HG03064 (cell line): ENCODE data around the gene FBN3.
A peak's percentile ranks its signal among the peaks of the same experiment; 100 is the strongest.
"Not testable (repeated sequence)": the region's sequence is repeated elsewhere in the genome, so short reads cannot be mapped to it uniquely, and the experiment has no call there.

Experiments used
- ATAC-seq: cut with Tn5 transposase; IDR thresholded peaks from one replicate; pipeline ENCODE4 v1.9.1; 2021; ENCODE audit warnings: low read depth; ENCODE audit not compliant: unreplicated experiment

FBN3 gene

DNA sequence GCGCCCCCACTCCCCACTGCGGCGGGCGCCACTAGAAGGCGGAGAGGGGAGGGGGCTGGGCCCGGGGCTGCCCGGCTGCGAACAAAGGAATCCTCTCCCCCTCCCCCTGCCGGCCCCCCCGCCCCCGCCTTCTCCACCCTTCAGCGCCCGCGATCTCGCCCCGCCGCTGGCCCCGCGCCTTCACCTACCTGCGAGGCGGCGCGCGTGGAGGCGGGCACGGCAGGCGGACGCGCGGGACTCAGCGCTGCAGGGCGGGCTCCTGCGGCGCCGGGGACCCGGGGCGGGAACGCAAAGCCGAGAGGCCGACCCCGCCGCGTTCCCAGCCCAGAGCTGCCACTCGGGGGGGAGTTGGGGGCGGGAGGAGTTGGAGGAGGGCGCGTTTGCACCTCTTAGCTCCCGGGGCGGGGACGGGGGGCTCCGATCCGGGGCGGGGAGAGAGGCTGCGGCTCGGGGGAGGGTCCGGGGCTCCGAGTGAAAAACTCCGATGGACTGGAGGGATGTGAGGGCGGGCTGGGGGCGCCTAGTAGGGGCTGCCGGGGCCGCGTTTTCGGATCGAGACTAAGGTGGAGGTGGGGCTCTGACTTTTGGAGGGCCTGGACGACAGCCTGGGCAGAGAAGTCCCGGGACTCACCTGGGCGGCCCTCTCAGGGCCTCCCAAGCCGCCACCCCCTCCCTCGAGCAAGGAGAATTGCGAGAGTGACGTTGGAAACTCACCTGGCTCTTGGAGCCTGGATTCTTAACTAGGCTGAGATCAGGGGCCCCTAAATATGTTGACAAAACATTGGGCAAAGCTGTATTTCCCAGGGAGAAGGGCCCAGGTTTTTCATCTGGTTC is at the start of gene FBN3:
TSS of gene FBN3 (minus strand) at position 332 of the 834 bp plus-strand sequence. CDS start 2,112 bp downstream, outside the sequence.
- no peak for ATAC-seq

- ATAC-seq = no peak
Measured at GRCh38 chr19:8196271-8196927, 47.0 kb upstream of the FBN3 start.

DNA sequence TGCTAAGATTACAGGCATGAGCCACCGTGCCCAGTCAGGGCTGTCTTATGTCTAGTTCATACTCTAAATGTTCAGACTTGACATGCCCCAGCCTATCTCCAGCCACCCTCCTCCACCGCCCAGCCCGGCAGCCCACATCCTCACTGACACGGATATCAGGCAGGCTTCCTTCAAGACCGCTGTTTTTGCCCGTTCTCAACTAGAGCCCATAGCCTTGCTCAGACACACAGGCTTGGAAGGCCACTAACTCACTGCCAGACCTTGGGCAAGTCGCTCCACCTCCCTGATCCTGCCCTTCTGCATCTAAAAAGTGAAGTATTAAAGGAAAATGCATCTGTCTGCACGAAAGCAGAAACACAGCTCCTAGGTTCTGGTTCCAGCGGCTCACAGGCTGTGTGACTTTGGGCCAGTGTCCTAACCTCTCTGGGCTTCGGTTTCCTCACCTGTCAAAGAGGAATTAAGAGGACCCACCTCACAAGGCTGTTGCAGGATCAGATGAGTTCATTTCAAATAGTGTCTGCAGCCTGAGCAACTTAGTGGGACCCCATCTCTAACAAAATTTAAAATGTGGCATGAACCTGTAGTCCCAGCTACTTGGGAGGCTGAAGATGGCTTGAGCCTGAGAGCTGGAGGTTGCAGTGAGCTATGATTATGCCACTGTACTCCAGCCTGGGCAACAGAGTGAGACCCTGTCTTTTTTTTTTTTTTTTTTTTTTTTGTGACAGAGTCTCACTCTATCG is 45.3 kb upstream of the FBN3 start:
- ATAC-seq = peak; percentile 12

GRCh38 chr19:8192221-8192820 is 42.9 kb upstream of the FBN3 start:
- no peak for ATAC-seq

DNA sequence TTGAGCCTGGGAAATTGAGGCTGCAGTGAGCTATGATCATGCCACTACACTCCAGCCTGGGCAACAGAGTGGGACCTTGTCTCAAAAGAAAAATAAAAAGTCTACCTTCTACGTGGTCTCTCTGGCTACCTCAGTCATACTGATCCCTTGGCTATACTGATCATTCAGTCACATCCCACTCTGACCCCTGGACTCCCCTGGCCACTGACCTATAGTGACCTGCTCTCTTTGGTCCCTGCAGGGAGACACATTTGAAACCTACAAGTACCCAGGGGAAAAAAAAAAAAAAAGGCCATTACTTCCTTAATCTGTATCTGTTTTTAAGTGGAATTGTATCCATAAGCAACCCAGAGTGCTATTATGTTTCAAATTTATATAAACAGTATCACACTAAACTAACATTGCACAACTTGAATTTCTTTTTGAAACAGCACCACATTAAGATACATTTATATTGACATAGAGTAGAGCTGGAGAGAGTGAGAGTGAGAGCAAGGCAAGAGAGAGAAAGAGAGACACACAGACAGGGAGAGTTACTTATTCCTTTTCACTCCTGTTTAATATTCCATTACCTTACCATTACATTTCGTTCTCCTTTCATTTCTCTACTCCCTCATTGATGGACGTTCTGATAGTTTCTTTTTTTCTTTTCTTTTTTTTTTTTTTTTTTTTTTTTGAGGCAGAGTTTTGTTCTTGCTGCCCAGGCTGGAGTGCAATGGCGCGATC is 36.1 kb upstream of the FBN3 start:
- no peak for ATAC-seq

DNA sequence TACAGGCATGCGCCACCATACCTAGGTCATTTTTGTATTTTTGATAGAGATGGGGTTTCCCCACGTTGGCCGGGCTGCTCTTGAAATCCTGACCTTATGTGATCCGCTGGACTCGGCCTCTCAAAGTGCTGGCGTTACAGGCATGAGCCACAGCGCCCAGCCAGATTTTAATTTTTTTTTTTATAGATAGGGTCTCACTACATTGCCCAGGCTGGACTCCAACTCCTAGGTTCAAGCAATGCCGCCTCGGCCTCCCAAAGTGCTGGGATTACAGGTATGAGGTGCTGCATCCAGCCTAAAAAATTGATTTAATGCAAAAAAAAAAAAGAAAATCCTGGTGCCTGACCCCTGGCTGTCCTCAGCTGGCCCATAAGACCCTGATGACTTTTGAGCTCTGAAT is 34.9 kb upstream of the FBN3 start:
- ATAC-seq = no peak

DNA sequence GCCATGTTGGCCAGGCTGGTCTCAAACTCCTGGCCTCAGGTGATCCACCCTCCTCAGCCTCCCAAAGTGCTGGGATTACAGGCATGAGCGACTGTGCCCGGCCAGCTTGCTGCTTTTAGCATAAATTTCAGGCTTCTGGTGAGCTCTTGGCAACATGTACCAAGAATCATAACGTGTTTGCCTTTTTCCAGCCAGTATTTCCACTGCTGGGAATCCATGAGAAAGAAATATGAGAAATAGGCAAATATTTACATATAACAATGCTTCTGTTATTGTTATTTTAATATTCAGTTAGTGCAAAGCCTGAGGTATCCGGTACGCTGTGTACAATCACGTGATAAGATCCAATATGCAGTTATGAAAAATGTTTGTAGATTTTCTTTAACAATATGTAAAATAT is 30.6 kb upstream of the FBN3 start:
- ATAC-seq = no peak

DNA sequence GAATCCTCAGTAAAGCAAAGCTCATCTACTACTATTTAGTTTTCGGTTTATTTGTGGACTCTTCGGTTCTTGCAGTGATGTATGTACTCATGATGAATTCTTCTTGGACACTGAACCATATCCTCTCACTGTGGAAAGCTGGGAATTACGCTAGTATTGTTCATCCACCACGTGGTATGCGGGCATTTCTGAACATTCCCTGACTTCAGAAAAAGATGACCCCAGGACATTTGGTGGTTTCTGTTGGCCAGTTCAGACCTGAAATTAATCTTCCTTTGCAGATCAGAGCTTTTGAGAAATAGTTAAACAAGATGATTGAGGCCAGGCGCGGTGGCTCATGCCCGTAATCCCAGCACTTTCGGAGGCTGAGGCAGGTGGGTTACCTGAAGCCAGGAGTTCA is 25.3 kb upstream of the FBN3 start:
- no peak for ATAC-seq

- ATAC-seq = no peak
Measured at GRCh38 chr19:8168537-8168936, 19.1 kb upstream of the FBN3 start.

DNA sequence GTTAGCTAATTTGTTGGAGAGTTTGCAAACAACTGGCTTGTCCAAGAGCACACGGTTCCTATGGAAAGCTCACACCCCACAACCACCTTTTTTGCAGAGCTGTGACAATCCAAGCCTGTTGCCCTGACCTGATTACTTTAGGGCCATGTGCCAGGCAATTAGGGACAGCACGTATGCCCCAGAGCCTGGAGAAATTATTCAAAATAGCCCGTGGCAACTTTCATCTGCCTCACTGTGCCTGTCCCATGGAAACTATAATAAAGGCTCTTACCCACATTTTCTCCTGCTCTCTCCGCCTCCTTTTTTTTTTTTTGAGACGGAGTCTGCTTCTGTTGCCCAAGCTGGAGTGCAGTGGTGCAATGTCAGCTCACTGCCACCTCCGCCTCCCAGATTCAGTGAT is 18.6 kb upstream of the FBN3 start:
- no peak for ATAC-seq

- ATAC-seq = no peak
Measured at GRCh38 chr19:8163759-8164158, 14.4 kb upstream of the FBN3 start.

GRCh38 chr19:8161135-8161646 is 11.8 kb upstream of the FBN3 start:
- no peak for ATAC-seq

- ATAC-seq = not testable (repeated sequence)
Measured at GRCh38 chr19:8159322-8159721, 9.9 kb upstream of the FBN3 start.

- no peak for ATAC-seq
Measured at GRCh38 chr19:8158411-8159074, 9.2 kb upstream of the FBN3 start.

- no peak for ATAC-seq
Measured at GRCh38 chr19:8155318-8155717, 5.9 kb upstream of the FBN3 start.

GRCh38 chr19:8154014-8154413 is 4.6 kb upstream of the FBN3 start:
- not testable (repeated sequence) for ATAC-seq

DNA sequence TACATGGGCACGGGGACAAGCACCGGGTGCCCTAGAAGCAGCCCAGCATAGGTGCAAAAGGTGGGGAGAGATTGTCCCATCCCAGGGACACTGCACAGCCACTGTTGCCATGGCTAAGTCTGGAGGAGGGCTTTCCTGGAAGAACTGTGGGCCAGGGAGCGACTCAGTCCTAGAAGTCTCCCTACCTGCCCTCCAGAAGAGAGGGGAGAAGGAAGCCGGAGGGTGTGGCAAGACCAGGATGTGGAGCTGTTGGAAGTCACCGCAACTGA is 2.3 kb upstream of the FBN3 start:
- no peak for ATAC-seq

DNA sequence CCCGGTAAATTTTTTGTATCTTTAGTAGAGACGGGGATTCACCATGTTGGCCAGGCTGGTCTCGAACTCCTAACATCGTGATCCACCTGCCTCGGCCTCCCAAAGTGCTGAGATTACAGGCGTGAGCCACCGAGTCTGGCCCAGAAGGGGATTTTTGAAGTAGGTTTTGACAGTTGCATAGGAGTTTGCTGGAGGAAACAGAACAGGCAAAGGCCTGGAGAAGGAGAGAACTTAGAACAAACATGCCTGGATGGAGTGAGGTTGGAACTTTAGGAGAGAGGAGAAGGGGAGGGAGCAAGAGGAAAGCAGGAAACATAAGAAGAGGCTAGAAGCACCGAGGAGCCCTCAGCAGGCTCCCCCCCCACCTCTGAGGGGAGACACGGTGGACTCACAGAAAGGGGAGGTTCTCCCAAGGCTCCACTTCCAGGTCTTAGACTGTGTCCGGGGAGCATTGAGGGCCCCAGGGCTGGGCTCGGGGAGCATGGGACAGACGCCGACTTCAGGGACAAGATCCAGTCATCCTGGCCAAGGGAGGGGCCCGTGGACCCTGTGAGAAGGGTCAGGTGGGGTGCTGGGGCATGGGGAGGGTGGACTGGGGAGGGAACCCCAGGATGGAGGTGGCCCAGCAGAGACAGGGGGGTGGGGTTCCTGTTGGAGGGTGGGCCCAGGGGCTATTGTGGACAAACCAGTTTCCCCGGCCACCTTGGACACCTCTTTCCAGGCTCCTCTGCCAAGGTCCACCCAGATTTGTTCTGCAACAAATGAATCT is 1.8 kb upstream of the FBN3 start:
- ATAC-seq = no peak
